Panc1 (cell line): ENCODE data around the gene GPR148.

Source experiments
- POLR2AphosphoS5 ChIP-seq: IDR thresholded peaks from 2 replicates; pipeline ENCODE4 v1.6.1; 2012; ENCODE audit warnings: mild to moderate bottlenecking, low read depth, low read length, moderate library complexity
- SIN3A ChIP-seq: IDR thresholded peaks from 2 replicates; pipeline ENCODE4 v1.6.1; 2012; ENCODE audit warnings: low read depth, mild to moderate bottlenecking, low read length, moderate library complexity, borderline replicate concordance; ENCODE audit not compliant: insufficient read depth
- TF ChIP-seq, protein P1 (sequence below): fragments of 450-650 bp; IDR thresholded peaks from 2 replicates; pipeline ENCODE4 v1.5.1; 2017; ENCODE audit warnings: mild to moderate bottlenecking
- TF ChIP-seq, protein P2 (sequence below), 2 experiments: IDR thresholded peaks; 2 replicates each; pipeline ENCODE4 v1.6.1; 2011 to 2012; ENCODE audit warnings: low read depth in 2 of 2, control low read depth in 1 of 2, low read length in 1 of 2, mild to moderate bottlenecking in 1 of 2, moderate library complexity in 1 of 2; ENCODE audit not compliant: insufficient read depth in 1 of 2

- TF ChIP-seq, protein P1, sequence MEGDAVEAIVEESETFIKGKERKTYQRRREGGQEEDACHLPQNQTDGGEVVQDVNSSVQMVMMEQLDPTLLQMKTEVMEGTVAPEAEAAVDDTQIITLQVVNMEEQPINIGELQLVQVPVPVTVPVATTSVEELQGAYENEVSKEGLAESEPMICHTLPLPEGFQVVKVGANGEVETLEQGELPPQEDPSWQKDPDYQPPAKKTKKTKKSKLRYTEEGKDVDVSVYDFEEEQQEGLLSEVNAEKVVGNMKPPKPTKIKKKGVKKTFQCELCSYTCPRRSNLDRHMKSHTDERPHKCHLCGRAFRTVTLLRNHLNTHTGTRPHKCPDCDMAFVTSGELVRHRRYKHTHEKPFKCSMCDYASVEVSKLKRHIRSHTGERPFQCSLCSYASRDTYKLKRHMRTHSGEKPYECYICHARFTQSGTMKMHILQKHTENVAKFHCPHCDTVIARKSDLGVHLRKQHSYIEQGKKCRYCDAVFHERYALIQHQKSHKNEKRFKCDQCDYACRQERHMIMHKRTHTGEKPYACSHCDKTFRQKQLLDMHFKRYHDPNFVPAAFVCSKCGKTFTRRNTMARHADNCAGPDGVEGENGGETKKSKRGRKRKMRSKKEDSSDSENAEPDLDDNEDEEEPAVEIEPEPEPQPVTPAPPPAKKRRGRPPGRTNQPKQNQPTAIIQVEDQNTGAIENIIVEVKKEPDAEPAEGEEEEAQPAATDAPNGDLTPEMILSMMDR, result no peak
- TF ChIP-seq SIN3A (no peak), POLR2AphosphoS5 (no peak)
- TF ChIP-seq, protein P2, sequence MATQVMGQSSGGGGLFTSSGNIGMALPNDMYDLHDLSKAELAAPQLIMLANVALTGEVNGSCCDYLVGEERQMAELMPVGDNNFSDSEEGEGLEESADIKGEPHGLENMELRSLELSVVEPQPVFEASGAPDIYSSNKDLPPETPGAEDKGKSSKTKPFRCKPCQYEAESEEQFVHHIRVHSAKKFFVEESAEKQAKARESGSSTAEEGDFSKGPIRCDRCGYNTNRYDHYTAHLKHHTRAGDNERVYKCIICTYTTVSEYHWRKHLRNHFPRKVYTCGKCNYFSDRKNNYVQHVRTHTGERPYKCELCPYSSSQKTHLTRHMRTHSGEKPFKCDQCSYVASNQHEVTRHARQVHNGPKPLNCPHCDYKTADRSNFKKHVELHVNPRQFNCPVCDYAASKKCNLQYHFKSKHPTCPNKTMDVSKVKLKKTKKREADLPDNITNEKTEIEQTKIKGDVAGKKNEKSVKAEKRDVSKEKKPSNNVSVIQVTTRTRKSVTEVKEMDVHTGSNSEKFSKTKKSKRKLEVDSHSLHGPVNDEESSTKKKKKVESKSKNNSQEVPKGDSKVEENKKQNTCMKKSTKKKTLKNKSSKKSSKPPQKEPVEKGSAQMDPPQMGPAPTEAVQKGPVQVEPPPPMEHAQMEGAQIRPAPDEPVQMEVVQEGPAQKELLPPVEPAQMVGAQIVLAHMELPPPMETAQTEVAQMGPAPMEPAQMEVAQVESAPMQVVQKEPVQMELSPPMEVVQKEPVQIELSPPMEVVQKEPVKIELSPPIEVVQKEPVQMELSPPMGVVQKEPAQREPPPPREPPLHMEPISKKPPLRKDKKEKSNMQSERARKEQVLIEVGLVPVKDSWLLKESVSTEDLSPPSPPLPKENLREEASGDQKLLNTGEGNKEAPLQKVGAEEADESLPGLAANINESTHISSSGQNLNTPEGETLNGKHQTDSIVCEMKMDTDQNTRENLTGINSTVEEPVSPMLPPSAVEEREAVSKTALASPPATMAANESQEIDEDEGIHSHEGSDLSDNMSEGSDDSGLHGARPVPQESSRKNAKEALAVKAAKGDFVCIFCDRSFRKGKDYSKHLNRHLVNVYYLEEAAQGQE (IDR thresholded peaks at IDR 0.05; ENCODE audit: insufficient read depth in 1 of 2, low read depth in 2 of 2, low read length in 1 of 2), result peak; percentile 27 to 76; a peak in 2 of 4 replicates
Observed at GRCh38 chr2:130759906-130760753, 31.3 kb downstream of the GPR148 start.
